Motor neuron (in vitro differentiated cells): ENCODE measurements around the gene MLPH. TPM values are rescaled to one million over a fixed set of nuclear protein-coding genes. Genes with fewer than 3 reads are reported as not detected.

Experiments
- ATAC-seq, 8 experiments: fragments of 200-7000 bp; cut with Tn5 transposase; replicated peaks in 6 of 8; 2 replicates each; pipeline ENCODE4 v1.8.0; 2021; ENCODE audit warnings: mild to moderate bottlenecking in 8 of 8, moderate library complexity in 8 of 8
- H3K27ac ChIP-seq, 2 donors: fragments of 250-450 bp; sonication (Bioruptor Pico); 2 replicates each; pipeline ENCODE4 v1.9.0; 2021; ENCODE audit warnings: antibody characterized with exemption in 2 of 2, mild to moderate bottlenecking in 2 of 2, moderate library complexity in 1 of 2
- H3K4me1 ChIP-seq, 2 donors: fragments of 250-450 bp; sonication (Bioruptor Pico); replicated peaks in 1 of 2; 2 replicates each; pipeline ENCODE4 v1.6.1; 2021; ENCODE audit warnings: antibody characterized with exemption in 2 of 2, mild to moderate bottlenecking in 2 of 2, moderate library complexity in 1 of 2
- H3K4me3 ChIP-seq, 5 donors: fragments of 250-450 bp; sonication (Bioruptor Pico); 2 replicates each; pipeline ENCODE4 v1.9.0; 2021; ENCODE audit warnings: antibody characterized with exemption in 5 of 5, mild to moderate bottlenecking in 5 of 5, moderate library complexity in 4 of 5
- WGBS, 10 experiments: fragments of 450-650 bp; shearing (Covaris generic); methylation state at CpG; one replicate each; pipeline ENCODE4 v1.0.0; 2022; 5-methylcytosine and 5-hydroxymethylcytosine counted together
- in situ Hi-C, 9 experiments: fragments of 400-800 bp; cut with MboI; loops; one replicate each; pipeline ENCODE4 v1.15.0; 2021; ENCODE audit warnings: low sequenced_read_pairs in 9 of 9, low pct_unique_long_range_greater_than_20kb in 2 of 9; ENCODE audit not compliant: unreplicated experiment in 9 of 9
- total RNA-seq, 8 experiments: library from RNA; unstranded; fragments of 300-600 nt; gene quantifications; 2 replicates each; pipeline versions ENCODE4 v1.2.3 to v1.2.4, GENCODE V29; 2022

The MLPH gene
- total RNA-seq, 8 experiments from 2014 or later = 0.11 to 1.3 (median 0.46) TPM; not detected in 1

GRCh38 chr2:237597196-237598145 is 110.4 kb downstream of the MLPH start:
- in situ Hi-C loops = loop anchor here in 2 of 9 experiments (25.0 kb wide), 1 partner anchor 140 kb away; no protein-coding TSS in a partner anchor
- 60 to 95% (median 85%) methylated on average over 1 to 4 of the region's 29 CpGs; no CpG with 5 or more reads in 6 of the 10 experiments for WGBS, 10 experiments
- no peak overlapping the region for H3K27ac ChIP-seq

DNA sequence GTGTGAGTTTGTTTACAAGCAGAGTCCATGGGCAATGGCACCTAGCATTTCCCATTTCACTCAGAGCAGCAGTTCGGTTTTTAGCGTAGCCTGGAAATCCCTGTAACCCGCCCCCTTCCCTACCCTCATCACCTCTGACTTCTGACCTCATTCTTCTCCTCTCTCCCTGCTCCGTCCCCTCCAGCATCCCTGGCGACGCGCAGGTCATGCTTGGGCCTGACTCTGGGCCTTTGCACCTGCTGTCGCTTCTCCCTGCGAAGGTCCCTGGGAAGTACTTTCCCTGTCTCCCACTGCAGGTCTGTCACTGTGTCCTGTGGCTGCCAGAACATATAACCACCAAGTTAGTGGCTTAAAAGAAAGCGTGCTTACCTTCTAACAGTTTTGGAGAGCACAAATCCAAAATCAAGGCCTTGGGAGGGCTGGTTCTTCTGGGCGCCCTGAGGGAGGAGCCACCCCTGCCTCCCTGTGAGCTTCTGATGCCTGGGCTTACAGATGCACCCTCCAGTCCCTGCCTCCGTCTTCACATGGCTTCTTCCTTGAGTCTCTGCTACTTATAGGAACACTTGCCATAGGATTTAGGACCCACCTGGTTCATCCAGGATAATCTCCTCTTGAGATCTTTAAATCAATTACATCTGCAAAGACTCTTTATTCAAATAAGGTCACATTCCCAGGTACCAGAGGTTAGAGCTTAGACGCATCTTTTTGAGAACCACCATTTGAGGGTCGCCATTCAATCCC is 111.6 kb downstream of the MLPH start:
- Histone ChIP-seq H3K4me3 (no peak overlapping the region), H3K27ac (no peak overlapping the region), H3K4me1 (peaks cover 14 to 16% of the 10 kb centered on the region in 2 donors)
- 57 to 100% (median 87%) methylated on average over 1 to 9 of the region's 14 CpGs; no CpG with 5 or more reads in 2 of the 10 experiments for WGBS, 10 experiments
- ATAC-seq = no peak
- in situ Hi-C loops = loop anchor here in 2 of 9 experiments (25.0 kb wide), 1 partner anchor 139 kb away; no protein-coding TSS in a partner anchor

More at GRCh38 chr2:237597196-237598145, 110.4 kb downstream of the MLPH start:
- ATAC-seq = no peak
- H3K4me1 ChIP-seq = peaks cover 16 to 20% of the 10 kb centered on the region in 2 donors
- H3K4me3 ChIP-seq = no peak overlapping the region

DNA sequence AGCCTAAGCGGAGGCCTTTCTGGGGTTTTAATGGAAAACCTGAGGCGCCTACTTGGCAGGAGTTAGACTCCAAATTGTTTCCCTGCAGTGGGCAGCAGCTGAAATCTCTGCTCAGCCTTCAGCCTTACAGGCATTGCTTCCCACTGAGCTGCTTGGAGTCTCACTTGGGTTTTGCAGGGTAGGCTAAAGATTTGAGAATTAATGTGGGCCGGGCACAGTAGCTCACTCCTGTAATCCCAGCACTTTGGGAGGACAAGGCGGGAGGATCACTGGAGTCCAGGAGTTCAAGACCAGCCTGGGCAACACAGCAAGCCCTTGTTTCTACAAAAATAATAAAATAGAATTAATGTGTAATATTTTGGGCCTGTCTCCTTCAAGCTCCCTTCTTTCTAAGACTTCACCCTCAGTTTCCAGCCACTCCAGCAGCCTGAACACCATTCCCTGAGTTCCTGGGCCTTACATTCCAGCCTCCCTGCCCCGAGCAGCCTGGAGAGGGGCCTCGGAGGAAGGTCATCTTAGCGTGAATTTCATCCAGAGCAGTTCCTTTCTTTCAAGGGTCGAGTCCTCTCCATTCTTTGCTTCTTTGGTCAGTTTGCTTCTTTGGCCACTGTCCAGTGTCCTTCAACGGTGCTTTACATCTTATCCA is 112.5 kb downstream of the MLPH start:
- in situ Hi-C loops = loop anchor here in 2 of 9 experiments (25.0 kb wide), 1 partner anchor 138 kb away; no protein-coding TSS in a partner anchor
- no peak overlapping the region for H3K4me3 ChIP-seq

GRCh38 chr2:237600205-237600846 is 113.3 kb downstream of the MLPH start:
- ATAC-seq = peak in 3 of 8 experiments; percentile 75 to 89 (median 86)
- no peak overlapping the region for H3K27ac ChIP-seq
- H3K4me1 ChIP-seq = peaks cover 0 to under 1% of the 10 kb centered on the region in 2 donors
- in situ Hi-C loops = no loop called here
- H3K4me3 ChIP-seq = no peak overlapping the region
- WGBS, 10 experiments = 17 to 100% (median 76%) methylated on average over 1 to 13 of the region's 16 CpGs; no CpG with 5 or more reads in 2 of the 10 experiments

More for the DNA sequence above, 112.5 kb downstream of the MLPH start:
- H3K4me1 ChIP-seq = peaks cover 5 to 8% of the 10 kb centered on the region in 2 donors
- H3K27ac ChIP-seq = no peak overlapping the region
- 62 to 100% (median 86%) methylated on average over 2 to 8 of the region's 9 CpGs; no CpG with 5 or more reads in 2 of the 10 experiments for WGBS, 10 experiments
- no peak for ATAC-seq

DNA sequence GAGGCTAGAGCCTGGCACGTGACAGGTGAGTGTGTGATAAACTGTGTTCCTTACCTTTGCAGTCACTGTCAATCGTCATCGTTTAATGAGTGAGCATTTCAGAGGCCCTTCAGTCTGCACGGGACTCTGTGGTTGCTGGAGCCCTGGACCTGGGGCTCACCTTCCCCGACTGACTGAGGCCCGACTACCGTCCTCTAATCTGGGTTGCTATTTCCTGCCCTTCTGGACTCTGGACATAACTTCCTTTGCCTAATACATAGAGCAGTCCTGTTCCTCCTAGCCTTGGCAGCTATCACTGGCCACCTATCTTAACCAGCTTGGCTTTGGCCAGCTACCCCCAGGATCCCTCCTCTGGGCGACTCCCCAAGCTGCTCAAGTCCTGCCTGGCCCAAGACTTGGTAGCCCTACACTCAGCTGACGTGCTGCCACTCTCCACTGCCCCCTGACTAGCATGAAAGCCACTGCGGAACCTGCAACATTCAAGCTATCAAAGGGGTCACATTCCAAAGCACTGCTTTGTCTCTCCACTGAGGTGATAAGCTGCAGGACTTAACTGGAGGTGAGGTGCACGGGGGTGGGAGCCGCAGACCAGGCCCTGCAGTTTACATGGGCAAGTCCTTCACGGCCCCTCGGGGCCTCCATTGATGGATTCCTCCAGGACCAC is 114.5 kb downstream of the MLPH start:
- no peaks in the 10 kb centered on the region for H3K4me1 ChIP-seq
- WGBS, 10 experiments = 33 to 100% (median 86%) methylated on average over 1 to 7 of the region's 14 CpGs; no CpG with 5 or more reads in 3 of the 10 experiments
- H3K27ac ChIP-seq = no peak overlapping the region
- no peak overlapping the region for H3K4me3 ChIP-seq
- ATAC-seq = no peak
- in situ Hi-C loops = no loop called here

GRCh38 chr2:237602409-237602808 is 115.4 kb downstream of the MLPH start:
- Histone ChIP-seq H3K4me1 (no peaks in the 10 kb centered on the region), H3K27ac (no peak overlapping the region), H3K4me3 (no peak overlapping the region)
- in situ Hi-C loops = no loop called here
- WGBS, 10 experiments = 67 to 100% (median 87%) methylated on average over 1 to 5 of the region's 7 CpGs; no CpG with 5 or more reads in 2 of the 10 experiments
- no peak for ATAC-seq

GRCh38 chr2:237603049-237603717 is 116.1 kb downstream of the MLPH start:
- Histone ChIP-seq H3K4me3 (no peak overlapping the region), H3K27ac (no peak overlapping the region), H3K4me1 (no peaks in the 10 kb centered on the region)
- 14 to 98% (median 92%) methylated on average over 1 to 12 of the region's 13 CpGs; no CpG with 5 or more reads in 1 of the 10 experiments for WGBS, 10 experiments
- ATAC-seq = no peak
- in situ Hi-C loops = no loop called here

DNA sequence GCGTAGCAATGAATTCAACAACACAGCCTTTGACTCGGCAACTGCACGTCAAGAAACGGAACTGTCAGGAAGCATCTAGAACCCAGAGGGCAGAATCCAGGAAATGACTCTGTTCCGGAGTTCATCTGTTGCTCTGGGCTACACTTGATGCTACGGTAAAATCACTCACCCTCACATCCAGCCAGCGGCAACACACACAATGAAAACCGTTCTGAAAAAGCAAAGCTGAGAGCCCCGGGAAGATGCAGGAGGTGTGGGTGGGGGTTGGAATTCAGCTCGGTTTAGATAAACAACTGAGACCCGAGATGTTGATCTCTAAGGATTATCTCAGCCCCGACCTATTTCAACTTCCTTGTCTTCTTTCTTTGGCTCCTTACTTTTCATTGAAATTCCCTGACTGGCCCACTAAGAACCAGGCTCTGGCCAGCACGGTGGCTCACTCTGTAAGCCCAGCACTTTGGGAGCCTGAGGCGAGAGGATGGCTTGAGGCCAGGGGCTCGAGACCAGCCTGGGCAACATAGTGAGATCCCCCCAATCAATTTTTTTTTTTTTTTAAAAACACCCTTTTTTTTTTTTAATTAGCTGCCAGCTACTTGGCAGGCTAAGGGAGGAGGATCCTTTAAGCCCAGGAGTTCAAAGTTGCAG is 116.8 kb downstream of the MLPH start:
- Histone ChIP-seq H3K4me1 (no peaks in the 10 kb centered on the region), H3K4me3 (no peak overlapping the region), H3K27ac (no peak overlapping the region)
- peak in 3 of 8 experiments; percentile 17 to 84 (median 39) for ATAC-seq
- 17 to 69% (median 41%) methylated on average over 1 to 11 of the region's 15 CpGs for WGBS, 10 experiments
- in situ Hi-C loops = no loop called here

GRCh38 chr2:237604391-237604790 is 117.3 kb downstream of the MLPH start:
- no peak for ATAC-seq
- H3K4me1 ChIP-seq = no peaks in the 10 kb centered on the region
- no peak overlapping the region for H3K4me3 ChIP-seq
- in situ Hi-C loops = no loop called here
- no peak overlapping the region for H3K27ac ChIP-seq
- 69 to 100% (median 91%) methylated on average over 3 to 11 of the region's 11 CpGs; no CpG with 5 or more reads in 5 of the 10 experiments for WGBS, 10 experiments
